SK-N-MC (cell line): ENCODE measurements around the gene RTL5.

Experiments used
- EZH2 ChIP-seq: fragments of 200-600 bp; sonication (generic); IDR thresholded peaks from one replicate; pipeline ENCODE4 v1.6.1; 2017; ENCODE audit warnings: antibody characterized with exemption
- FOXP2 ChIP-seq: optimal IDR thresholded peaks from 2 replicates; pipeline ENCODE3; 2011; ENCODE audit warnings: mild to moderate bottlenecking, moderate library complexity; ENCODE audit not compliant: insufficient read depth; ENCODE audit errors: extremely low read length, control extremely low read depth
- POLR2AphosphoS5 ChIP-seq: IDR thresholded peaks from 2 replicates; pipeline ENCODE4 v1.6.1; 2012; ENCODE audit warnings: mild to moderate bottlenecking, low read depth, low read length, borderline replicate concordance

- no peak for TF ChIP-seq EZH2
- no peak for TF ChIP-seq POLR2AphosphoS5
- no peak for TF ChIP-seq FOXP2
Observed at GRCh38 chrX:72125331-72126047, 6.2 kb downstream of the RTL5 start.
